Measurements from ENCODE around the gene ZNF445.

DNA sequence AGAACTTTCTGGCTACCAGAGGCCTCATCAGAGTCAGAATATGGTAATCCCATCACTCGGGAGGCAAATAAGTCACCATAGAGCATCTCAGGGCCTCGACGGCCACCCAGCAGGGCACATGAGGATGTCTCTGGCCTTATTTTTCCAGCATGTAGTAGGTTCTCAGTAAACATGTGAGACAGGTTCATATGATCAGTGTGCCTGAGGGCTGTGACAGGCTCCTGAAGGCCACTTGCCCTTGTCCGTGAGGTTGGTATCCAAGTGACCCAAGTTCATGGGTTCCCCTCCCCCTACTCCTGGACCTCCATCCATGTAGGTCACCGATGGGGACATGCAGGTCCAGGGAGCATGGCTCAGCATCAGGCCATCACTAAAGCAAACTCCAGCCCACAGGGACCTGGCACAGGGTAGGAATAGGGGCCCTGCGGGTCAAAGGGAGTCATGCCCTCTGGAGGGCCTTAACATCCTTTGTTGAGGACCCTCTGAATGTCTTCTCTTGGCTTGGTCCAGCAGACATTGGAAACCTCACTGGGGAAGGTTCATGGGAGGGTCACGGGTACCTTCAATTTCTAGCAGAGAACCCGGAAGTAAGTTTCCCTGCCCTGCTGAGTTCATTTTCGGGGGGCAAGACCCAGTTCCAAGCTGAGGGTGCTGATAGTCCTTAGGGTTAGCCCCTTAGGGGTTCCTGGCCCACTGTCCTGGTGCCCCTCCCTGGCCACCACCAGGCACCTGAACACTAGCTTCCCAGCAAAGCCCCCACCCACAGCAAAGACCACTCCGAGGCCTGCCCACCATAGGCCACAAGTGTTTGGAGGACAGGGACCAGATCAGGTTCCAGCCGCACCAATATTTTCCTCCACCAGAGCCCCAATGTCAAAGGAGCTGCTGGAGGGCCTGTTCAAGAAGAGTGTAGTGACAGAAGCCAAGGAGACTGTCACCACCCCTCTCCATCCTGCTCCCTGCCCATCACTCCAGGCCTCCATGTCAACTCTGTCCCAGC, 61.1 kb downstream of the ZNF445 start:
- TF ChIP-seq POLR2A (IDR thresholded peaks at IDR 0.05), result no peak
- TF ChIP-seq, protein P1, sequence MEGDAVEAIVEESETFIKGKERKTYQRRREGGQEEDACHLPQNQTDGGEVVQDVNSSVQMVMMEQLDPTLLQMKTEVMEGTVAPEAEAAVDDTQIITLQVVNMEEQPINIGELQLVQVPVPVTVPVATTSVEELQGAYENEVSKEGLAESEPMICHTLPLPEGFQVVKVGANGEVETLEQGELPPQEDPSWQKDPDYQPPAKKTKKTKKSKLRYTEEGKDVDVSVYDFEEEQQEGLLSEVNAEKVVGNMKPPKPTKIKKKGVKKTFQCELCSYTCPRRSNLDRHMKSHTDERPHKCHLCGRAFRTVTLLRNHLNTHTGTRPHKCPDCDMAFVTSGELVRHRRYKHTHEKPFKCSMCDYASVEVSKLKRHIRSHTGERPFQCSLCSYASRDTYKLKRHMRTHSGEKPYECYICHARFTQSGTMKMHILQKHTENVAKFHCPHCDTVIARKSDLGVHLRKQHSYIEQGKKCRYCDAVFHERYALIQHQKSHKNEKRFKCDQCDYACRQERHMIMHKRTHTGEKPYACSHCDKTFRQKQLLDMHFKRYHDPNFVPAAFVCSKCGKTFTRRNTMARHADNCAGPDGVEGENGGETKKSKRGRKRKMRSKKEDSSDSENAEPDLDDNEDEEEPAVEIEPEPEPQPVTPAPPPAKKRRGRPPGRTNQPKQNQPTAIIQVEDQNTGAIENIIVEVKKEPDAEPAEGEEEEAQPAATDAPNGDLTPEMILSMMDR (IDR thresholded peaks at IDR 0.05), result no peak

All from body of pancreas (tissue), 4 donors.